Mononuclear cell (primary cell): Measurements from ENCODE around the gene OGFRL1. TPM values are rescaled to one million over a fixed set of nuclear protein-coding genes. Genes with fewer than 3 reads are reported as not detected.

Experiments
- H3K27me3 ChIP-seq: 2 replicates; pipeline ENCODE4 v1.6.0; 2011; ENCODE audit warnings: low read length, control low read depth; ENCODE audit not compliant: insufficient read depth
- H3K4me1 ChIP-seq: 2 replicates; pipeline ENCODE4 v1.5.1; 2011; ENCODE audit warnings: mild to moderate bottlenecking, low read length, control low read depth; ENCODE audit not compliant: insufficient read depth
- H3K4me3 ChIP-seq: 2 replicates; pipeline ENCODE4 v1.5.1; 2011; ENCODE audit warnings: mild to moderate bottlenecking, low read length, moderate library complexity
- H3K9me3 ChIP-seq: 2 replicates; pipeline ENCODE4 v1.5.1; 2011; ENCODE audit warnings: low read depth, mild to moderate bottlenecking, control low read depth, low read length
- total RNA-seq: library from RNA; depleted of rRNA; stranded (reverse); fragments of >200 nt; gene quantifications from one replicate; pipeline ENCODE4 v1.2.3, GENCODE V29; 2012

Gene OGFRL1
- total RNA-seq, 1 donor: 42.0 TPM

DNA sequence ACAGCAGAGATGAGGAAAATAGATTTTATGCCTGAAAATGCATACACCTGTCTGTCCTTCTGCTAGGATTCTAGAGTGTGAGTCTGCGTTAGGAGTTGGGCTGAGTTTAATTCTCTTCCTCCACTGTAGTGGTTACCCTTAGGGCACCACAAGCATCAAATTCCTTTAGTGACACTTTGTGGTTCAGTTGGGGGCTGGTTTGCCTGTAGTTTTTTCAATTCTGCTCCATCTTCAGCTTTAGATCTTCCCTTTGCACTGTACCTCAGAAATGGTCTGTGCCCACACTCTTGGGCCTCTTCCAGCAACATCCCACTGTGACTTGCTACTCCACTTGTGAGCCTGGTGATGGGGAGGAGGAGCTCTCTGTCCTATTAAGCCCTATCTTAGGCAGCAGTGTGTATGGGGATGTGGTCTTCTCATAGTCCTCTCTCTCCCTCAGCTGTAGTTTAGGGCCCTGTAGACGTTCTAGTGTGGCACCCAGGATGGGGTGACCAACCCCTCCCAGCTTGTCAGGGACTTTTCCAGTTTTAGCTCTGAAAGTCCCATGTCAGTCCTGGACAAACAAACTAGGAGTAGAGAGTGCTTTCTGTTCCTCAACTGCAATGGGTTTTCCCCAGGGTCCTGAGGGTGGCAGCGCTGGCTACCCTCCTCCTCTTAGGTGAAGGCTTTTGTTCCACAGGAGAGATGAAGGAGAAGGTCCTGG, 19.7 kb upstream of the OGFRL1 start:
- no peak overlapping the region for H3K4me3 ChIP-seq
- no peaks in the 10 kb centered on the region for H3K9me3 ChIP-seq
- peaks cover 7% of the 10 kb centered on the region for H3K4me1 ChIP-seq
- H3K27me3 ChIP-seq: no peaks in the 10 kb centered on the region

DNA sequence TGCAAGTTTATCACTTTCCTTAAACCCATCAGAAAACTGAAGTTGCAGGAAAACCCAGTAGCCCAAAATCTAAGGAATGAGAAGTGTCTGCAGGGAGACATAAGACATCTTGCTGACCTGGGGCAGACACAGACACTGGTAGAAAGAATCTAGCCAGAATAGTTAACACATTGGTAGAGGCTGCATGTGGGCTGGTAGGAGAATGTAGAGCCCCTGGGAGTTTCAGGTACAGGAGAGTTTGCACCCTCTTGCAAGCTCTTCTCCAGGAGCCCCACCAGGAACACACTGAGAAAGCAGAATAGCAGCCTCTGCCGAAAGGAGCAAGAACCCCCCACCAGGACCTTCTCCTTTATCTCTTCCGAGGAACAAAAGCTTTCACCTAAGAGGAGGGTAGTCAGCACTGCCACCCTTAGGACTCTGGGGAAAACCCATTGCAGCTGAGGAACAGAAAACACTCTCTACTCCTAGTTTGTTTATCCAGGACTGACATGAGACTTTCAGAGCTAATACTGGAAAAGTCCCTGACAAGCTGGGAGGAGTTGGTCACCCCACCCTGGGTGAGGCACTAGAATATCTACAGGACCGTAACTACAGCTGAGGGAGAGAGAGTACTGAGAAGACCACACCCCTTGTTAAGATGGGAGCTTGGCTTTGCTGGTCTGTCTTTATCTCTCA, 10.5 kb upstream of the OGFRL1 start:
- Histone ChIP-seq H3K27me3 (no peaks in the 10 kb centered on the region), H3K4me1 (no peaks in the 10 kb centered on the region), H3K4me3 (no peak overlapping the region)

DNA sequence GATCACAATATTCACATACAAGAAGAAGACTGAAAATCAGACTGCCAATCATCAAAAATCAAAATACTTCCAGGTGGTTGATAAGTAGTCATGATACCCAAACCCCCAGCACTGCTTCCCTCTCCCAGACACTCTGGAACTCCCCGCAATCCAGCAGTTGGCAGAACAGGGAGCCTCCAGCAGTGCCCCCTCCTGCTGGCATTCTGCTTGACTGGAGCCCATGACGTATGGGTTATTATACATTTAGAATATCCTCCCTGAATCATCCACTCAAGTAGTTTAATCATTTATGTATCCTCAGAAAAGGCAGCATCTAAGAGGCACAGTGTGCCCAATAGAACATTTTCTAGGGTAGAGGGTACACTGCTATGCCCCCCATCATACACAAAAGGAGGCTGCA, 9.3 kb upstream of the OGFRL1 start:
- Histone ChIP-seq H3K9me3 (no peaks in the 10 kb centered on the region), H3K4me1 (no peaks in the 10 kb centered on the region), H3K4me3 (no peak overlapping the region), H3K27me3 (no peaks in the 10 kb centered on the region)

More for the DNA sequence above, 10.5 kb upstream of the OGFRL1 start:
- no peaks in the 10 kb centered on the region for H3K9me3 ChIP-seq

DNA sequence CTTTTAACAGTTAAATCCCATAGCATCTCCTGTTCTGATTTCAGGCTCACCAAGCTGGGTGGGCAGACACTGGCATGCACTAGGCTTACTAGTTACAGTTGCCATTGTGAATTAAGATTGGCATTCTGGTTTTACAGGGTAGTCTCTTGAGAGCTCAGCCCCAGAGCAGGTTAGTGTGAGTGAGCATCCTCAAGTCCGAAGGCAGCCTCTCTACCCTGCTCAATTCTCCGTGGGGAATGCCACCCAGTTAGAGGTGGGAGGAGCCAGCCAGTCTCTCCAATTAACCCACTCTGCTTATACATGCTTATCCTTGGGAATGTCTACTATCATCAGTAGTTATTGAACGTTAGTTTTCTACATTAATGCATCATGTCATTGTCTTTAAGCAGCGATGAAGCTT, 8.9 kb upstream of the OGFRL1 start:
- H3K27me3 ChIP-seq: no peaks in the 10 kb centered on the region
- H3K4me1 ChIP-seq: no peaks in the 10 kb centered on the region
- no peak overlapping the region for H3K4me3 ChIP-seq
- no peaks in the 10 kb centered on the region for H3K9me3 ChIP-seq

DNA sequence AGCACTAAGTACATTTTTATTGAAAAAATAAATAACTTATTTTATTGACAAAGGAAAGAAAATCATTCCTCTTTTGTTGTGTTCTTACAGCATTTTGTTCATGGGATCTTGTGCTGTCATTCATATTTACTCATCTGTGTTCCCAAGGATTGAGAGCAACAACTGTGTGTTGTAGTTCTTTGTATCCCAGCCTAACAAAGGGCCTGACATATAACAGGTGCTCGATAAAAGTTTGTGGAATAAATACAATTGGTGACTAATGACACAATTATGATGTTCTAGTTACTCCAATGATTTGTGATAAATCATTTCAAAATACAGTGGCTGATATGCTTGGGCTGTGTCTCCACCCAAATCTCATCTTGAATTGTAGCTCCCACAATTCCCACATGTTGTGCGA, 7.9 kb upstream of the OGFRL1 start:
- H3K27me3 ChIP-seq: no peaks in the 10 kb centered on the region
- no peaks in the 10 kb centered on the region for H3K4me1 ChIP-seq
- no peak overlapping the region for H3K4me3 ChIP-seq
- no peaks in the 10 kb centered on the region for H3K9me3 ChIP-seq

DNA sequence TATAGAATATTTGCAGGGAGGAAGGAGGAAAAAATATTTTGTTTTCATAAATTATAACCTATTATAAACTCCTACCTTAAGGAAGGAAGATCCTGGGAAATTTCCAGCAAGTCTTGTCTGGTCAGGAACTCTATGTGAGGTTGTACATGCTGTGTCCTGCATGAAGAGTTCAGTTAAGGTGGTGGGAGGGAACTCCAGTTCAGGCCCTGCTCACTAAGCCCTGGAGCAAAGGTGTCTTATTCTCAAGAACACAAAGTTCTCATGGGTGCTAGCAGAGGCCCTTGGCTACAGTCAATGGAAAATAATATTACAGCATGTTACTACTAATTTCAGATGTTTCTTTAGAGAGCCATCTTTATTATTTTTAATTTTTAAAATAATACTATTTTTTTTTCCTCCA, 3.8 kb upstream of the OGFRL1 start:
- Histone ChIP-seq H3K27me3 (no peaks in the 10 kb centered on the region), H3K4me3 (no peak overlapping the region), H3K4me1 (peaks cover 17% of the 10 kb centered on the region), H3K9me3 (no peaks in the 10 kb centered on the region)

DNA sequence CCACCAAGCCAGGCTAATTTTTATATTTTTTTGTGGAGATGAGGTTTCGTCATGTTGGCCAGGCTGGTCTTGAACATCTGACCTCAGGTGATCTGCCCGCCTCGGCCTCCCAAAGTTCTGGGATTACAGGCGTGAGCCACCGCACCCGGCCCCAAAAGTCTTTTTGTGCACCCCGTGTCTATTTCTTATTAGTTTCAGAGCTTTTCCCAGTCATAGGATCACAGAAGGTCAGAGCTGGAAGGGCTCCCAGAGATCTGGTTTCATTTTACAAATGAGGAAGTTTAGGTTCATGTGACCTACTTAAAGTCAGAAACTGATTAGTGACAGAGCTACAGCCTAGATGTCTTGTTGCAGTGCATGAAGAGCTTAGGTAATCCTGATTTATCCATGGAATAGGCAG, 1.6 kb upstream of the OGFRL1 start:
- peaks cover 38% of the 10 kb centered on the region for H3K4me1 ChIP-seq
- H3K4me3 ChIP-seq: no peak overlapping the region
- no peaks in the 10 kb centered on the region for H3K9me3 ChIP-seq
- H3K27me3 ChIP-seq: no peaks in the 10 kb centered on the region

DNA sequence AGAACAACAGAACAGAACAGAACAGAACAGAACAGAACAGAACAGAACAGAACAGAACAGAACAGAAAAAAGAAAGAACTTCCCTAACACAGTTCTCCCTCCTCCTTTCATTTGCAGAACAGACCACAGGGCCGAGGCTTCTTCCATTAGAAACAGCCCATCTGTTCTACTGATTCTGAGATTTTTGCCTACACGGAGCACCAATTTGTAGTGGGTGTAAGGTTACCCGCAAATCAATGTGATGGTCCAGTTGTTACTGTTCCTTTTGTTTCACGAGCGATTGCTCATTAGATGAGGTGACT, 734 bp upstream of the OGFRL1 start:
- Histone ChIP-seq H3K4me3 (peak overlapping the region; percentile 65), H3K9me3 (no peaks in the 10 kb centered on the region), H3K4me1 (peaks cover 40% of the 10 kb centered on the region), H3K27me3 (no peaks in the 10 kb centered on the region)

DNA sequence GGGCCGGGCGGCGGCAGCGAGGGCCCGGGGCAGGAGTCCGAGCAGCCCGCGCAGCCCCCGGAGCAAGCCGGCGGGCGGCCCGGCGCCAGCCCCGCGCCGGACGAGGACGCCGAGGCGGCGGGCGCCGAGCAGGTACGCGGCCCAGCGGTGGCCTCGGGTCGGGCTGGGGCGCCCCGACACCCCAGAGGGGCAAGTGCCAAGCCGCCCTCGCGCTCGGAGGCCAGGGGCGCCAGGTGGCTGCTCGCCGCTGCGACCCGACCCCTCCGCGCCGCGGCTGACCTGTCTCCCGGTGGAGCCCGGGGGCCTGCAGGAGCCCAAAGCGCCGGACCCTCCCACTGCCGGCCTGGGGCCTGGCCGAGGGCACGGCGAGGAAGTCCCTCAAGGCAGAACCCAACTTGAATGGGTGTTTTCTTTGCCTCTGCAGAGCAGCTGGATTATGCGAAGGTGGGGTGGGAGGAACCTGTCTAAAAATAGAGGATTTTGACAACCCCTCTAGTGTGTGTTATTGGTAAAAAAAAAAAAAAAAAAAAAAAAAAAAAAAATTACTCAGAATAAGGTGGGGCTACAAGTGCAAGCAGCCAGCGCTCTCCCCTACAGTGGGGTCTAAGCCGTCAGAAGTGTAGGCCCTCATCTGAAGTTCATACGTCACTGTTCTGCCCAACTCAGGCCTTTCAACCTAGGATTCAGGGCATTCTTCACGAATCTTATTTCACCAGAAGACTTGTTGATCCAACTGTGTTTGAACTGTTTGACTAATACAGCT, 609 bp downstream of the OGFRL1 start:
- Histone ChIP-seq H3K4me3 (peak overlapping the region; percentile 65), H3K9me3 (no peaks in the 10 kb centered on the region), H3K4me1 (peaks cover 40% of the 10 kb centered on the region), H3K27me3 (no peaks in the 10 kb centered on the region)

DNA sequence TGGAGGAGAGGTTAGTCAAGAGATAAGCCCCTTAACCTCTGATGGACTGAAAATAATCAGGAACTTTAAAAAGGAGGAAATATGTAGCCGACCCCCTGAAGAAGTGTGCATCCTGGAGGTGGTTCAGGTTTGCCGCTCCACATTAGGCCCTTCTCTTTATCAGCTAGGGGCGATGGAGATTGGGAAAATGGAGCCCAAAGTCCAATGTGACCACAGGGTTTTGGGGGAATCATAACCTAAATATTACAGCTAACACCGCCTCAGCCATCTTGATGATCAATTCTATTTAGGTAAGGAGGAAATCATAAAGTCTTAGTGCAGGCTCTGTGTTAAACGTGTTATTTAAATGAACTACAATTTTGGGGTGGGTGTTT, 1.2 kb downstream of the OGFRL1 start:
- Histone ChIP-seq H3K4me3 (peak overlapping the region; percentile 65), H3K27me3 (no peaks in the 10 kb centered on the region), H3K4me1 (peaks cover 40% of the 10 kb centered on the region), H3K9me3 (no peaks in the 10 kb centered on the region)

DNA sequence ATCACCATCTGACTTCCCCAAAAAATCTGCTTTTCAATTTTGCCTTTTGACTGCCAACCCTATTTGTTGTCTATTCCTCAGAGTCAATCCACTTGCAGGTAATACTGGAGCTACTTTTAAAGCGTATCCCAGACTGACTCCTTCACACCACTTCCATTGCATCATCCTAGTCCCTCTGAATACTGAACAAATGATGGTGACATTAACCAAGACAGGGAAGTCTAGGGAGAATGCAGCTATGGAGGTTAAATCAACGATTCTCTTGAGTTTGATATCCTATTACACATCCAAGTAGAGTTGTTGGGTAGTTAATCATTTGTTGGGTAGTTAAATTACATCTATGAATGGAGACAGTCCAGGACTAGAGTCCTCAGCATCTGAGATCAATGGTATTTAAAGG, 2.0 kb downstream of the OGFRL1 start:
- no peaks in the 10 kb centered on the region for H3K9me3 ChIP-seq
- H3K4me1 ChIP-seq: peaks cover 40% of the 10 kb centered on the region
- peak overlapping the region; percentile 65 for H3K4me3 ChIP-seq
- no peaks in the 10 kb centered on the region for H3K27me3 ChIP-seq

DNA sequence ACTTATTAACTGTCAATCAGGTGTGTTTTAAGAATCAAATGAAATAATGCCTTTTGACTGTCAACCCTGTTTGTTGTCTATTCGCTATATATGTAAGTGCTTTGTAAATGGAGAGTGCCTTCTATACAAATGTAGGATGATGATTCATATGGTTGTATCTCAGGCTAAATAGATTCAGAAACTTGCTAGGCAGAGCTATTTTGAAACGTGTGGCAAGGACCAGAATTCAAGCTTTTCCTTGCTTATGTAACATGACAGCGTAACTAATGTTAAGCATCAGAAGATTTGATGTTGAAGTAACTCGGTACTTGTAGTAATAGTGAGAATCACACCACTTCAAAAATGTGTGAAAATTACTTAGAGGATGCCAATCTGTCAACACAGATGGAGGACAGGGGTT, 3.4 kb downstream of the OGFRL1 start:
- Histone ChIP-seq H3K9me3 (no peaks in the 10 kb centered on the region), H3K4me3 (peak overlapping the region; percentile 8), H3K4me1 (peaks cover 40% of the 10 kb centered on the region), H3K27me3 (no peaks in the 10 kb centered on the region)

DNA sequence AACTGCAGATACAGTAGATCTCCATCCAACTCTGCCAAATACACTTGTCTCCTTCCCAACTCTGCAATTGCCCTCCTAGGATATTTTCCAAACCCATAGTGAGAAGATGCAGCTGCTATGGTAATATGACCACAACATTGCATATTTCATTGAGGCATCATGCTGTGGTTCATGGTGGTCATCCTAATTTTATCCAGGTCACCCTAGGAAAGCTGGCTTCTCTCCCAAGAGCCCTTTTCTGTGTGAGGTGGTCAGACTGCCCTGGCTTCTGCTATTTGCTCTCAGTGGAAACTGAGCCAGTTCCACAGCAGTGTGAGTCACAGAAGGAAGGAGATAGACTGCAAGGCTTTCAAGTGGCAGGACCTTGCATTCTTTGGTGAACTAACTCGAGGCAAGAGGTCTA, 5.5 kb downstream of the OGFRL1 start:
- Histone ChIP-seq H3K27me3 (no peaks in the 10 kb centered on the region), H3K9me3 (no peaks in the 10 kb centered on the region), H3K4me1 (peaks cover 27% of the 10 kb centered on the region), H3K4me3 (no peak overlapping the region)

DNA sequence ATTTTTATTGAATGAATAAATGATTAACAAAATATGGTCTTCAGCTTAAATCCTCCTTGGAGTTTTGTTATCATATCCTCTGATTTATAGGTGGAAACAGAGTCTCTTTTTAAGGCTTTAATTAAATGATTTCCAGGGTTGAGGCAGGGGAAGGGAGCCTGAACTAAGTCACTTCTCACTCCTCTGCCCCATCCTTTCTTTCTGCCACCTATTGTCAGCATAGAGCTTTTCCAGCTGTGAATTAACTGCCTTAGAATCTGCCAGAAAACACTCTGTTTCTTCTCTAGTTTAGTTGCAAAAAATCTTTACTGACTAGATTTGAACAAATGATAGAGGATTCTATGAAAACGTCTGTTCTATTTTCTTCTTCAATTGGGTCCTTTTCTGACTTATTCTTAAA, 9.8 kb downstream of the OGFRL1 start:
- Histone ChIP-seq H3K4me1 (no peaks in the 10 kb centered on the region), H3K9me3 (no peaks in the 10 kb centered on the region), H3K27me3 (no peaks in the 10 kb centered on the region), H3K4me3 (no peak overlapping the region)

DNA sequence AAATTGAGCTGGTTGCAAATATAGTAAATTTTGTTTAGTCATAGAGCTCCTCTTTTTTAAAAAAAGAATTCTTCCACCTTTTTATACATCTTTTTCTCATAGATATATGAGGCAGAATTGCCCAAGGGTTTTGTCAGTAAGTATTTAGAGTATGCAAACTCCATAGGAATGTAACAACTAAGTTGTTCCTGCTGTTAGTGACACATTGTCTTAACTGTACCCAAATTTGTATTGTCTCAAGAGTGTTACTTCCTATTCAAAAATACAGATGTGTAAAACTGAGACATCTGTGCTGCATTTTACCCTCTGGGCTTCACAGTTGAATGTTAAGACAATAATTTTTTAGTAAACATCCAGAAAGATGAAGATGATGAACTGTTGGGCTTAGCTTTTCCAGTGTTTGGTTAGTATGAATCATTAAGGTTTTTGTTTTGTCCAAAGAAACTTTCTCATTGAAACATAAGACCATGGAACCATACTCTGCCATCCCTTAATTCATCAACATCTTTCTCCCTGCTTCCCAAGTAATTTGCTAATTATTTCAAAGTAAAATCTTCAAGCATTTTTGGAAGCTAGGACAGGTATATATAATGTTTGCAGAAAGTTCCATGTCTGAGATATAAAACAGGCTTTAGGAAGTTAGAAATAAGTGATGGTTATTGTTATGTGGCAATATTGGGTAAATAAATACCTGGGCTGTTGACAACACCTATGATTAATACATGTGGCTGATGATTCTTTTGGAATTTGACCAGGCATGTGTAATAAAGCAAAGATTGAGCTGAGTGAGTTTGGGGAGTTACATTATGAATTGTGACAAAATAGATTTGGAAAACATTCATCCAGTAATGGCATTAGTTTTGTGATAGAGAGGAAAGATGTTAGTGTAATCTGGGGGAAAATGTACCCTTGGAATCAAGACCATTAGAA, 11.2 kb downstream of the OGFRL1 start:
- no peak overlapping the region for H3K4me3 ChIP-seq
- no peaks in the 10 kb centered on the region for H3K4me1 ChIP-seq
- H3K27me3 ChIP-seq: no peaks in the 10 kb centered on the region
- H3K9me3 ChIP-seq: no peaks in the 10 kb centered on the region
